ENCODE results near the gene CHCHD10. TPM values are rescaled to one million over a fixed set of nuclear protein-coding genes. Genes with fewer than 3 reads are reported as not detected.

CHCHD10 gene
- total and polyA plus RNA-seq, 8 donors = 30.6 to 134 (median 56.1) TPM

DNA sequence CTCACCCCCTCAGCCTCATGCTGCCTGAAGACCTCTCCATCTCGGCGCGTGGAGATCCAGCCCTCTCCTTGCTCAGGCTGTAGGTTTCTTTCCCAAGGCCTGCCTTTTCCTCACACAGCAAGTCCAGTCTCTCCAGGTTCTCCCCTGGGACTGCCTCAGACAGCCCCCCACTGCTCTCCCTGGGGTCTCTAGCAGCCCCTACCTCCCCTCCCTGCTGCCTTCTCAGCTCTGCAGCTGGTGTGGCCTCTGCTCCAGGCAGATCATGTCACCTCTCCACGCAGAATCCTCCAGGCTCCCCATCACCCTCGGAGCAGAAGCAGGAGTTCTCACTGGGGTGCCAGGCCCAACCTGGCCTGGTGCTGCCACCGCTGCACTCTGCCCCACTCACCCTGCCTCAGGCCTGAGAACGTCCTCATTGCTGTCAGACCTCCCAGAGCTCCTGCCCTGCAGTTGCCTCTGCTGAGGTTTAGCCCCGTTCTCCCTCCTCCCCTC is 34.2 kb upstream of the CHCHD10 start:
- Histone ChIP-seq H3K4me1 (no peaks in the 10 kb centered on the region), H3K36me3 (peaks cover 0 to 63% (median 26%) of the 10 kb centered on the region in 3 donors), H3K4me3 (no peak overlapping the region), H3K27me3 (no peaks in the 10 kb centered on the region), H3K9me3 (no peaks in the 10 kb centered on the region), H3K27ac (no peak overlapping the region)
- TF ChIP-seq CTCF (IDR thresholded peaks at IDR 0.05) = no peak
- 96 to 97% methylated on average over 8 of the region's 8 CpGs for WGBS, 2 donors
- intact Hi-C loops (cut with DNase I) = no loop called here
- DNase-seq = no peak
- ATAC-seq = no peak
- no peak for FAIRE-seq

GRCh38 chr22:23801238-23801821 is 33.6 kb upstream of the CHCHD10 start:
- FAIRE-seq = no peak

DNA sequence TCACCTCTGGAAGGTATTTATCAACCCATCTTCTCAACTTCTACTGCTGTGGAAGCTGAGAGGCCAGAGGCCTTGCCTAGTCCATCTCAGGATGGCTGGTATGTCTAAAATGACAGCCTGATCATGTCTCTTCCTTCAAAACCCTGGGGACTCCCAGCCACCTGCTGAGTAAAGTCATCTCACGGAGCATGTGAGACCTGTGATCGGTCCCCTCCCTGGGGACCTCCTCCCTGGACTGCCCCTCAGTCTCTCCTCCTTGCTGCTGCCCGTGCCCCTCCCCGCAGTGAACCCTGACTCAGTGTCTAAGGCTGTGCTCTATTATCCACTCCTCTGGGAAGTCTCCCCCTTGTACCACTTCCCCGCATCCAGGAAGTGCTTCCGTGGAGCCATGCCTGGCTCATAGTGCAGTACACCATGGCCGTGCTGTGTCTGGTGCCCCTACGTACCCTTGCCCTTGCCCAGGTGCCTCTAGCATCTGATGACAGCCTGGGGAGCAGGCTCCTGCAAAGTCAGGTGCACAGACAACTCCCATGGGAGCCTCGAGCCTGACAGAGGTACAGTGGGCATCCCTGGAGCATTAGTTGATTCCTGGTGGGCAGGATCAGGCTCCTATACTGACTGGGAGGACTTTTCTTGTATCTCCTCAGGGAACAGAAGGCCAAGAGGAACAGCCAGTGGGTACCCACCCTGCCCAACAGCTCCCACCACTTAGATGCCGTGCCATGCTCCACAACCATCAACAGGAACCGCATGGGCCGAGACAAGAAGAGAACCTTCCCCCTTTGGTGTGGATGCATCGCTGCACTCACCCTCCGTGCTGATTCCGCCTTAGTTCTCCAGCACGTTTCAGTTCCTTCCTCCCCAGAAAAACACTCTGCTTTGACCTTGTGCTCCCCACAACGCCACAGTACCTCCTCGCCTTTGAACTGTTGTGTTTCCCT is 32.8 kb upstream of the CHCHD10 start:
- FAIRE-seq (no peak), ATAC-seq (no peak)
- H3K36me3 ChIP-seq = peaks cover 0 to 70% (median 26%) of the 10 kb centered on the region in 3 donors

More at GRCh38 chr22:23801238-23801821, 33.6 kb upstream of the CHCHD10 start:
- Histone ChIP-seq H3K27me3 (no peaks in the 10 kb centered on the region), H3K36me3 (peaks cover 0 to 63% (median 26%) of the 10 kb centered on the region in 3 donors), H3K9me3 (no peaks in the 10 kb centered on the region), H3K27ac (no peak overlapping the region), H3K4me1 (no peaks in the 10 kb centered on the region), H3K4me3 (no peak overlapping the region)
- intact Hi-C loops (cut with DNase I) = no loop called here
- WGBS, 2 donors = 87 to 89% methylated on average over 11 of the region's 11 CpGs
- ATAC-seq (no peak), DNase-seq (no peak)
- TF ChIP-seq CTCF (IDR thresholded peaks at IDR 0.05) = no peak

GRCh38 chr22:23796461-23796860 is 28.7 kb upstream of the CHCHD10 start:
- Histone ChIP-seq H3K9me3 (no peaks in the 10 kb centered on the region), H3K27ac (no peak overlapping the region), H3K27me3 (no peaks in the 10 kb centered on the region), H3K4me3 (no peak overlapping the region), H3K4me1 (no peaks in the 10 kb centered on the region), H3K36me3 (peaks cover 0 to 67% (median 24%) of the 10 kb centered on the region in 3 donors)
- TF ChIP-seq CTCF (IDR thresholded peaks at IDR 0.05) = no peak
- ATAC-seq (no peak), DNase-seq (no peak), FAIRE-seq (no peak)
- 86 to 87% methylated on average over 5 of the region's 5 CpGs for WGBS, 2 donors
- intact Hi-C loops (cut with DNase I) = no loop called here

More for the DNA sequence above, 32.8 kb upstream of the CHCHD10 start:
- Histone ChIP-seq H3K27ac (no peak overlapping the region), H3K9me3 (no peaks in the 10 kb centered on the region), H3K4me1 (no peaks in the 10 kb centered on the region), H3K27me3 (no peaks in the 10 kb centered on the region), H3K4me3 (no peak overlapping the region)
- intact Hi-C loops (cut with DNase I) = no loop called here
- WGBS, 2 donors = 94 to 97% methylated on average over 18 of the region's 18 CpGs
- DNase-seq = no peak
- TF ChIP-seq CTCF (IDR thresholded peaks at IDR 0.05) = no peak
